Measurements from ENCODE around the gene SLC22A16.

Gene SLC22A16

GRCh38 chr6:110492584-110492983, 16.2 kb upstream of the SLC22A16 start:
- Histone ChIP-seq H3K4me1 (ENCODE audit: insufficient read depth, low read length, severe bottlenecking) (no peaks in the 10 kb centered on the region), H3K9me2 (ENCODE audit: low read depth, low read length) (no peaks in the 10 kb centered on the region), H3K27ac (ENCODE audit: low read depth, low read length, poor library complexity, severe bottlenecking) (no peak overlapping the region), H4K20me1 (ENCODE audit: insufficient read depth, low read length) (no peaks in the 10 kb centered on the region), H2AFZ (ENCODE audit: low read length) (no peak overlapping the region), H3K9ac (ENCODE audit: low read length) (no peak overlapping the region), H3K4me2 (ENCODE audit: low read length) (no peak overlapping the region), H3K79me2 (ENCODE audit: insufficient read depth, low read length) (no peaks in the 10 kb centered on the region), H3K9me3 (ENCODE audit: low read length) (no peaks in the 10 kb centered on the region), H3K27me3 (ENCODE audit: insufficient read depth, low read length) (no peaks in the 10 kb centered on the region), H3K36me3 (ENCODE audit: insufficient read depth, low read length) (no peaks in the 10 kb centered on the region), H3F3A (ENCODE audit: insufficient read depth, low read length) (no peaks in the 10 kb centered on the region), H3K4me3 (ENCODE audit: low read depth, low read length, poor library complexity, severe bottlenecking) (no peak overlapping the region)
- TF ChIP-seq CTCF (IDR thresholded peaks at IDR 0.05; ENCODE audit: low read length), result no peak
- no peak for TF ChIP-seq EZH2 (IDR thresholded peaks at IDR 0.05; ENCODE audit: borderline replicate concordance, low read length)

- Histone ChIP-seq H3K79me2 (ENCODE audit: insufficient read depth, low read length) (no peaks in the 10 kb centered on the region), H4K20me1 (ENCODE audit: insufficient read depth, low read length) (no peaks in the 10 kb centered on the region), H3K4me1 (ENCODE audit: insufficient read depth, low read length, severe bottlenecking) (no peaks in the 10 kb centered on the region), H2AFZ (ENCODE audit: low read length) (no peak overlapping the region), H3K9ac (ENCODE audit: low read length) (no peak overlapping the region), H3K27ac (ENCODE audit: low read depth, low read length, poor library complexity, severe bottlenecking) (no peak overlapping the region), H3K27me3 (ENCODE audit: insufficient read depth, low read length) (no peaks in the 10 kb centered on the region), H3K36me3 (ENCODE audit: insufficient read depth, low read length) (no peaks in the 10 kb centered on the region), H3K4me2 (ENCODE audit: low read length) (no peak overlapping the region), H3K4me3 (ENCODE audit: low read depth, low read length, poor library complexity, severe bottlenecking) (no peak overlapping the region), H3K9me3 (ENCODE audit: low read length) (no peaks in the 10 kb centered on the region), H3K9me2 (ENCODE audit: low read depth, low read length) (no peaks in the 10 kb centered on the region), H3F3A (ENCODE audit: insufficient read depth, low read length) (no peaks in the 10 kb centered on the region)
- no peak for TF ChIP-seq EZH2 (IDR thresholded peaks at IDR 0.05; ENCODE audit: borderline replicate concordance, low read length)
- TF ChIP-seq CTCF (IDR thresholded peaks at IDR 0.05; ENCODE audit: low read length), result no peak
These were observed 15.4 kb upstream of the SLC22A16 start for GRCh38 chr6:110491644-110492317.

- Histone ChIP-seq H3K4me1 (ENCODE audit: insufficient read depth, low read length, severe bottlenecking) (no peaks in the 10 kb centered on the region), H3K9me3 (ENCODE audit: low read length) (no peaks in the 10 kb centered on the region), H3K79me2 (ENCODE audit: insufficient read depth, low read length) (no peaks in the 10 kb centered on the region), H3K27me3 (ENCODE audit: insufficient read depth, low read length) (no peaks in the 10 kb centered on the region), H4K20me1 (ENCODE audit: insufficient read depth, low read length) (no peaks in the 10 kb centered on the region), H3K4me3 (ENCODE audit: low read depth, low read length, poor library complexity, severe bottlenecking) (no peak overlapping the region), H2AFZ (ENCODE audit: low read length) (no peak overlapping the region), H3K36me3 (ENCODE audit: insufficient read depth, low read length) (no peaks in the 10 kb centered on the region), H3F3A (ENCODE audit: insufficient read depth, low read length) (no peaks in the 10 kb centered on the region), H3K27ac (ENCODE audit: low read depth, low read length, poor library complexity, severe bottlenecking) (no peak overlapping the region), H3K4me2 (ENCODE audit: low read length) (no peak overlapping the region), H3K9me2 (ENCODE audit: low read depth, low read length) (no peaks in the 10 kb centered on the region), H3K9ac (ENCODE audit: low read length) (no peak overlapping the region)
- TF ChIP-seq EZH2 (IDR thresholded peaks at IDR 0.05; ENCODE audit: borderline replicate concordance, low read length) (no peak), CTCF (IDR thresholded peaks at IDR 0.05; ENCODE audit: low read length) (no peak)
These were observed 14.9 kb upstream of the SLC22A16 start for GRCh38 chr6:110491299-110491643.
